ENCODE data around the gene KLF7. TPM values are rescaled to one million over a fixed set of nuclear protein-coding genes. Genes with fewer than 3 reads are reported as not detected.
A peak's percentile ranks its signal among the peaks of the same experiment; 100 is the strongest.

The KLF7 gene
- total RNA-seq, 1 experiment from 2014 or later: 17.1 TPM

- intact Hi-C loops (cut with micrococcal nuclease; ENCODE audit: unreplicated experiment): no loop called here
- Histone ChIP-seq H3K27ac (ENCODE audit: low read length) (no peak overlapping the region), H3K4me1 (ENCODE audit: control insufficient read depth, insufficient read depth, low read length) (peaks cover 9% of the 10 kb centered on the region), H3K27me3 (ENCODE audit: control insufficient read depth, insufficient read depth, low read length) (no peaks in the 10 kb centered on the region), H3K9me3 (ENCODE audit: control insufficient read depth, insufficient read depth, low read depth, low read length) (no peaks in the 10 kb centered on the region), H3K4me3 (ENCODE audit: low read depth in 2 of 2, low read length in 2 of 2) (no peak overlapping the region), H3K36me3 (ENCODE audit: control insufficient read depth, insufficient read depth, low read length) (no peaks in the 10 kb centered on the region)
- no TSS peak for BruUV-seq (replicated peaks)
- no peak for DNase-seq (ENCODE audit: low read depth, low spot score)
- no peak for ATAC-seq
- TF ChIP-seq REST (IDR thresholded peaks at IDR 0.05; ENCODE audit: insufficient read depth in 1 of 2, low read depth in 2 of 2, low read length in 1 of 2) (no peak), POLR2AphosphoS5 (IDR thresholded peaks at IDR 0.05; ENCODE audit: low read depth, low read length) (no peak), TCF7L2 (IDR thresholded peaks at IDR 0.05; ENCODE audit: low read depth, low read length) (no peak), SIN3A (IDR thresholded peaks at IDR 0.05; ENCODE audit: borderline replicate concordance, insufficient read depth, low read depth, low read length) (no peak), CTCF (IDR thresholded peaks at IDR 0.05) (no peak)
- POLR2A ChIA-PET: no interaction called here
- CTCF ChIA-PET: no interaction called here
- in situ Hi-C loops (cut with HindIII; ENCODE audit: low pct_unique_long_range_greater_than_20kb, low sequenced_read_pairs): no loop called here
Measured at GRCh38 chr2:207075456-207075855, 90.3 kb downstream of the KLF7 start.

GRCh38 chr2:207073801-207074678 lies 91.7 kb downstream of the KLF7 start:
- in situ Hi-C loops (cut with HindIII; ENCODE audit: low pct_unique_long_range_greater_than_20kb, low sequenced_read_pairs): no loop called here
- Histone ChIP-seq H3K27ac (ENCODE audit: low read length) (no peak overlapping the region), H3K9me3 (ENCODE audit: control insufficient read depth, insufficient read depth, low read depth, low read length) (no peaks in the 10 kb centered on the region), H3K27me3 (ENCODE audit: control insufficient read depth, insufficient read depth, low read length) (no peaks in the 10 kb centered on the region), H3K4me3 (ENCODE audit: low read depth in 2 of 2, low read length in 2 of 2) (no peak overlapping the region), H3K4me1 (ENCODE audit: control insufficient read depth, insufficient read depth, low read length) (peaks cover 9% of the 10 kb centered on the region), H3K36me3 (ENCODE audit: control insufficient read depth, insufficient read depth, low read length) (no peaks in the 10 kb centered on the region; the same call in 1 of the 2 replicates)
- intact Hi-C loops (cut with micrococcal nuclease; ENCODE audit: unreplicated experiment): no loop called here
- ATAC-seq (peak; percentile 48), DNase-seq (ENCODE audit: low read depth, low spot score) (no peak)
- no TSS peak for BruUV-seq (replicated peaks)
- no peak for TF ChIP-seq REST (IDR thresholded peaks at IDR 0.05; ENCODE audit: insufficient read depth in 1 of 2, low read depth in 2 of 2, low read length in 1 of 2)
- no peak for TF ChIP-seq TCF7L2 (IDR thresholded peaks at IDR 0.05; ENCODE audit: low read depth, low read length)
- no peak for TF ChIP-seq CTCF (IDR thresholded peaks at IDR 0.05)
- TF ChIP-seq POLR2AphosphoS5 (IDR thresholded peaks at IDR 0.05; ENCODE audit: low read depth, low read length): no peak
- TF ChIP-seq SIN3A (IDR thresholded peaks at IDR 0.05; ENCODE audit: borderline replicate concordance, insufficient read depth, low read depth, low read length): no peak
- POLR2A ChIA-PET: interaction anchor here (0.6 kb wide), 1 partner anchor 47 kb away, joined by 3 read pairs; no protein-coding TSS in a partner anchor
- CTCF ChIA-PET: no interaction called here
